GM19438 (cell line): ENCODE measurements around the gene ARL4A.

ENCODE experiments used
- ATAC-seq: cut with Tn5 transposase; IDR thresholded peaks from one replicate; pipeline ENCODE4 v1.9.1; 2021; ENCODE audit warnings: low read depth; ENCODE audit not compliant: unreplicated experiment

The ARL4A gene

GRCh38 chr7:12695965-12696364 lies 8.5 kb downstream of the ARL4A start:
- no peak for ATAC-seq

- ATAC-seq, result no peak
These were observed 11.9 kb downstream of the ARL4A start for GRCh38 chr7:12699299-12699698.

GRCh38 chr7:12701433-12701832 lies 14.0 kb downstream of the ARL4A start:
- ATAC-seq, result no peak

DNA sequence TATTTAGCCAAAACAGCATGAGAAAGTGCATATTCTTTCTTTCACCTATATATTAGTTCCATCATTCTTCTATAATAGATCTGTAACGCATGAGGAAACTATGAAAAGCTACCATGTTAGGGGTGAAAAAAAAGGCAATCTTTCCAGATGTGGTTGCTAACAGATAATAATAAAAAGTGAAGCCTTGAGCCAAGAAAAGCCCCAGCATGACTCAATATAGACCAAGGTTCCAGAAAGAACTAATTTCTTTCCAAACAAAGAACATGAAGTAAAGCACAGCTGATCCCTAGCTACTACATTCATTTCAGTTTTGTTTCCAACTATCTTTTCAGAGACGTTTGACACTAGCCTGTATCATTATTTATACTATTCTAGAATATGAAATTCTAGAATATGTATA lies 16.4 kb downstream of the ARL4A start:
- ATAC-seq, result no peak

DNA sequence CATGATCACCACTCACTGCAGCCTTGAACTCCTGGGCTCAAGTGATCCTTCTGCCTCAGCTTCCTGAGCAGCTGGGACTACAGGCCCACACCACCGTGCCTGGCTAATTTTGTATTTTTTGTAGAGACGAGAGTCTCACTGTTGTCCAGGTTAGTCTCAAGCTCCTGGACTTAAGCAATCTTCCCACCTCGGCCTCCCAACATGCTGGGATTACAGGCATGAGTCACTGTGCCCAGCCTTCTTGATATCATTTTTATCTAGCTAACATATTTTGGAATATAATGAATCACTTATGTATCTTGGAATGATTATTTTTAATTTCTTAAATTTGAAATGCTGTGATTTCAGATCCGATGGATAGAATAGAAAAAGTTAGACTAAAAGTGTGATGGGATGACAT lies 18.4 kb downstream of the ARL4A start:
- ATAC-seq, result no peak

GRCh38 chr7:12706900-12707536 lies 19.6 kb downstream of the ARL4A start:
- no peak for ATAC-seq

DNA sequence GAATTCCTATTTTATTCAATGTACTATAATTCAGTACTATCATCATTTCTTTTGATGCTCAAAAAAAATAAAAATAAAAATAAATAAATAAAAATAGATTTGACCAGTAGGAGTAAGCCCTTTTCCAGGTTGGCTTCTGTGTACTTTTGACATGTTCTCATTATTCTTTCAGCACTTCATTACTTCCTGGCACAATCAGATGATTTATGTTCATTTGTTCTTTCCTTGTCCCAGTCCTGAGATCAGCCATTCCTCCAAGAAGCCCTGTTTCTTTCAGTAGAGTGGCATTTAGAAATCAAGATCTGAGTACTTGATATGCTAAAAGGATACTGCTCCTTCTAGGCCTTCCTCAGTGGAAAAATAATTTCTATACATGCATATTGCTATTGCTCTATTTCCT lies 20.9 kb downstream of the ARL4A start:
- no peak for ATAC-seq

DNA sequence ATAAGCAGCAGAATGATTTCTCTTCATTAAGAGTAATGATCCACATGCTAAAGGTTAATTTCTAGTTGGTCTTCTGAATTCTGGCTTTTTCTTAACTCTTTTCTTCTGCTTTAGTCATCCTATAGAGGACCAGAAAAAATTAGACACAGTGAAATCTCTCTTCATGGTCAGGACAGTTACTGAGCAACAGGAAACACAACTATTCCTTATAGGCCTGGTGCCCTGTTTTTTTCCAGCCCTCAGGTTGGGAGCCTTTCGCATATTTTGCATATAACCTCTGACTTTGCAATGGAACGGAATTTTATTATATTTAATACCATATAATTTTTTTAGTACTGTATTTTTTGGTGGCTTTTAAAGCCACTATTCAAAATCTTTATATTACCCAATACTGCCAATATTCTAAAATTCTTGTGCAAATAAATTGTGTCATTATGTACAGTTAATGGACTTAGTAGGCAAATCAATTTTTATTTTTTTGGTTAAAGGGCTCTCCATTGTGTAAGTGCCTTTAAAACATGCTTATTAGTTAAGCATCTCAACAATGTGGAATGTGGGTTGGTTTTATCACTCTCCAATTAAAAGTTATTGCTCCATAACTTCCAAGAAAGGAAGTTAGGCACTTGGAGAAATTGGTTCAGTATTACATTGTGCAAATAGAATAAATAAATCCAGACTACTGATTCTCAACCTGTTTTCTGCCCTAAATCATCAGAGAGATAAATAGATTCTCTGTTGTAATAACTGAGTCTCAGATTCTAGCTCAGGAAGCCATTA lies 22.5 kb downstream of the ARL4A start:
- ATAC-seq, result no peak

GRCh38 chr7:12711124-12711523 lies 23.7 kb downstream of the ARL4A start:
- ATAC-seq, result no peak

GRCh38 chr7:12712236-12712635 lies 24.8 kb downstream of the ARL4A start:
- ATAC-seq, result no peak

GRCh38 chr7:12713625-12714378 lies 26.4 kb downstream of the ARL4A start:
- ATAC-seq, result no peak

DNA sequence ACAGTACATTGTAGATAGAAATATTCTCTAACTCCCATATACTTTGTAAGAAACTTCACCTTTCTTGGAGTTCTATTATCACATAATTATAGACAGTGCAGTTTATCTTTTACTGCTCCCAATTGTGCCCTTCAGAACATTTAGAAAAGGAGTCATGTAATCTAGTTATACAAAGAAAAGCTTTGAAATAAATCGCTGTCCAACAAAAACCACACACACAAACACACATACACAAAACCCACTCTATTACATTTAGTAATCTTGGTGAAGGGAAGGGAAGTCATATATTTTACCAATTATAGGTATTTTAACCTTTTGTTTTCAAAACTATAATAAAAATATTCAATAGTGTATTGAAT lies 26.9 kb downstream of the ARL4A start:
- no peak for ATAC-seq

- ATAC-seq, result no peak
These were observed 28.1 kb downstream of the ARL4A start for GRCh38 chr7:12715372-12716133.

- no peak for ATAC-seq
These were observed 28.8 kb downstream of the ARL4A start for GRCh38 chr7:12716134-12716681.

- no peak for ATAC-seq
These were observed 29.3 kb downstream of the ARL4A start for GRCh38 chr7:12716722-12717121.

GRCh38 chr7:12719141-12719919 lies 31.9 kb downstream of the ARL4A start:
- no peak for ATAC-seq

DNA sequence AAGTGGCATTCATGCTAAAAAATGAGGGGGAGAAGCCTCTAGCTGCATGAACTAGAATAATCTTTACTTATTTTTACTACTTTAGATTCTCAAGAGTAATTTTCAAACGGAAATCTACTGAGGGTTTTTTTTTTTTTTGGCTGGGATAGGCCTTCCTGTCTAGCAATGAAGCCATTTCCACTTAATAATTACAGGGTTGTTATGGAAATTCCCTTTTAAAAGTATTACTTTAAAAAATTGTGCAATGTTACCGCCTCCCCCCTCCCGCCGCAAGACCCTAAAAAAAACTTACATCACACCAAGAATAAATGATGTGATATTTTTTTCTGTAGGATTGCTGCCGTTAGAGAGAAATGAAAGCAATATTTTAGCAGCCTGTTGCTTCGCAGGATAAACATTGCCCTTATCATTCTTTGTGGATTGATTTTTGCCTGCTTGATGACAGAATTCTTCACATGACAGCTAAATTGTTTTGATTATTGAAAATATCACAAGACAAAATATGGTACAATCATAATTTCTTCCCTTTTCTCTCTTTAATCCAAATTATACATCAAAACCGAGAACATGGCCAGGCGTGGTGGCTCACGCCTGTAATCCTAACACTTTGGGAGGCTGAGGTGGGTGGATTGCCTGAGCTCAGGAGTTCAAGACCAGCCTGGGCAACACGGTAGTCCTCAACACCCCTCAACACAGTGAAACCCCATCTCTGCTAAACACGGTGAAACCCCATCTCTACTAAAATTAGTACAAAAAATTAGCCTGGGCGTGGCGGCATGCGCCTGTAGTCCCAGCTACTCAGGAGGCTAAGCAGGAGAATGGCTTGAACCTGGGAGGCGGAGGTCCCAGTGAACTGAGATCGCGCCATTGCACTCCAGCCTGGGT lies 32.8 kb downstream of the ARL4A start:
- no peak for ATAC-seq

DNA sequence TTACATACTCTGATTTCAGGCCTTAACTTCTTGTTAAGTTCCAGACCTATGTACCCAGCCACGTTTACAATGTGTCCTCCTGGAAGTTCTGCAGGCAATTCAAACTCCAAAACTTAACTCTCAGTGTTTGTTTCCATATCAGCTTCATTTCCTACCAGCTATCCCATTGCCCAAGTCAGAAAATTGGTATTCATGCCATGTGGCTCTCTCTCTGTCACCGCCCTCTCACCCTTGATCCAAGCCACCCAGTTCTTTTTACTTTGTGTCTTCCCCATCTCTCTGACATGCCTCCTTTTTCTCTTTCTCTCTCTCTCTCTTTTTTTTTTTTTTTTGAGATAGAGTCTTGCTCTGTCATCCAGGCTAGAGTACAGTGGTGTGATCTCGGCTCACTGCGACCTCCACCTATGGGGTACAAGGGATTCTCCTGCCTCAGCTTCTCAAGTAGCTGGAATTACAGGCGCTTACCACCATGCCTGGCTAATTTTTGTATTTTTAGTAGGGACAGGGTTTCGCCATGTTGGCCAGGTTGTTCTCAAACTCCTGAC lies 33.9 kb downstream of the ARL4A start:
- ATAC-seq, result no peak

DNA sequence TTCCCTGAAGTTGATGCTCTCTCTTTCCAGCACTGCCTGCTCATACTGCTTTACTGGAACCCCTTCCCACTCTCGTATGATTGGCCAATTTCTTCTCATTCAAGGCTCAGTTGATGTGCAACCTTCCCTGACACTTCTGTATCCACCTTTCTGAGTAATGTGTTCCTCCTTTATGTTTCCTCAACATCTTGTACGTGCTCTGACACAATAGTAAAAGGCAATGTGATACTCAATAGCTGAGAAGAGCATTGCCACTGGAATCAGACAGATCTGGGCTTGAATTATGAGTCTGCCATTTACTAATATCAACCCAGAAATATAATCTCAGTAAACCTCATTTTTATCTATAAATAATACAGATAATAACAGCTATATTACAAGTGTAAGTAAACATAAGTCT lies 34.7 kb downstream of the ARL4A start:
- ATAC-seq, result no peak
